RPMI7951 (cell line): ENCODE data around the gene GALNTL6. TPM values are rescaled to one million over a fixed set of nuclear protein-coding genes. Genes with fewer than 3 reads are reported as not detected.
A peak's percentile ranks its signal among the peaks of the same experiment; 100 is the strongest.
"Not testable (repeated sequence)": the region's sequence is repeated elsewhere in the genome, so short reads cannot be mapped to it uniquely, and the experiment has no call there.

Experiments used
- DNase-seq: peaks from one replicate; pipeline ENCODE4 v3.0.0-alpha.2; 2012; ENCODE audit warnings: low read depth
- total RNA-seq: library from RNA; depleted of rRNA; stranded (reverse); fragments of >200 nt; shearing (Covaris generic); gene quantifications from 2 replicates; pipeline ENCODE4 v1.2.3, GENCODE V29; 2014

Gene GALNTL6
- total RNA-seq, 1 experiment from 2014 or later, result not detected

DNA sequence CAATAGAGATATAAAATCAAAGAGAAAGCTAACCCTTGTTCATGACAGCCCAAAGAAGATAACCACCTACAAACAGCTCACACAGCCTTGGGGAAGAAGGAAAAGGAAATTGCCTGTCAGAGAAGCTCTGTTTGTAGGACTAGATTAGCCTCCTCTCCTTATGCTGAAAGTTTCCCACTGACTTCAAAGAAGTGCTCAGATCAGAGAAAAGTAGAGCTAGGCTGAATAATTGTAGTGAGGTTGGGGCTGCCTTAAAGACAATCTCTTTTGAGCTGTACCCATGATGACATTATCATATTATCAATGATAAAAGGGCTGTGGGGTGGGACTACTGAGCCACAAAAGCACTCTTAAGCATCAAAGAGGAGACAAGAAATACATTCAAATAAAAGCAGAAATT lies 1132.4 kb downstream of the GALNTL6 start:
- DNase-seq, result no peak

DNA sequence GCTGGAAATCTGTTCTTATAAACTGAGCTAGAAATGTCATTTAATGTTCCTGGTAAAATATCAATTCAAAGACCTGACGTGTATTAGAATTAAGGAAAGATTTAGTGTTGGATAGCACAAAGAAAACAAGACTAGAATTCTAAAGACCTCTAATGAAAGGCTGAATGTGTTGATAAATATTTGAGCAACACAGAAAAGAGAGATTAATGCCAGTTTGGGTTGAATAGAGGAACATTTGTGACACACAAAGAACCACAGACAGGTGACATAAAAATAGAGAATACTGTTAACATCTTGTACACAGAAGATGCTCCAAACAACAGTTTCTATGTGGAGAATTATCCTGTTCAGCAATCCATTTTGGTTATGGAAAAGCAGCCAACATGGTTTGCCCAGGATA lies 1133.3 kb downstream of the GALNTL6 start:
- DNase-seq, result no peak

DNA sequence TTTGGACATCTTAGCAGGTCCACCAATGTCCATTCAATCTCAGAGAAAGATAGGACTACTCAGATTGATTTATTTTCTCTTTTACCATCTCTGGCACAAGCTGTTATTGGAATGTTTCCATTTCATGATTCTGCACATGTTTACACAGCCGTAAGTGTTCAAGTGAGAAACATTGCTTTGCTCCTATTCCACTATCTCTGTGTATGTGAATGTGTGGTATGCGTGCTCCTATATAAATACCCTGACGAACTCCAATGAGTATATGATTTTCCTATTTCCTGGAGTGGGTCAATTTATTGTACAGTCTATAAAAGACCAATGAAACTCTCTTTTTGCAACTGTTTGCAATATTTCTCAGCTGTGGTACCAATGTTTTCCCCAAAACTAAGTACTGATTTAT lies 1134.4 kb downstream of the GALNTL6 start:
- no peak for DNase-seq

DNA sequence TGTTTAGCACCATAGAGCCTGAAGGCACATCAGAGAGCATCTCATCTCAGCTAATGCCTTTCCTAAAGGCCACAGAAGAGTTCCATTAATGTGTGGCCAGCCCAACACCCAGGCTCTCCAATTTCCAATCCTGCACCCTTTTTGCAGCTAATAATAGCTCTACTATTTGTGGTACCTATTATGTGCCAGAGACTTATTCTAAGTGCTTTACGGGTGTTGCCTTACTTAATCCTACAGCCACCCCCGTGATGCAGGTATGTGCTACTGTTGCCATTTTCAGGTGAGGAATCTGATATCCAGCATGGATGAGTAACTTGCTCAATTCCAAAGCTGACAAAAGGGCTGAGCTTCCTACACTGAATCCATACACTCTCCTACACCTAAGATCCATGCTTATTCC lies 1137.8 kb downstream of the GALNTL6 start:
- no peak for DNase-seq

DNA sequence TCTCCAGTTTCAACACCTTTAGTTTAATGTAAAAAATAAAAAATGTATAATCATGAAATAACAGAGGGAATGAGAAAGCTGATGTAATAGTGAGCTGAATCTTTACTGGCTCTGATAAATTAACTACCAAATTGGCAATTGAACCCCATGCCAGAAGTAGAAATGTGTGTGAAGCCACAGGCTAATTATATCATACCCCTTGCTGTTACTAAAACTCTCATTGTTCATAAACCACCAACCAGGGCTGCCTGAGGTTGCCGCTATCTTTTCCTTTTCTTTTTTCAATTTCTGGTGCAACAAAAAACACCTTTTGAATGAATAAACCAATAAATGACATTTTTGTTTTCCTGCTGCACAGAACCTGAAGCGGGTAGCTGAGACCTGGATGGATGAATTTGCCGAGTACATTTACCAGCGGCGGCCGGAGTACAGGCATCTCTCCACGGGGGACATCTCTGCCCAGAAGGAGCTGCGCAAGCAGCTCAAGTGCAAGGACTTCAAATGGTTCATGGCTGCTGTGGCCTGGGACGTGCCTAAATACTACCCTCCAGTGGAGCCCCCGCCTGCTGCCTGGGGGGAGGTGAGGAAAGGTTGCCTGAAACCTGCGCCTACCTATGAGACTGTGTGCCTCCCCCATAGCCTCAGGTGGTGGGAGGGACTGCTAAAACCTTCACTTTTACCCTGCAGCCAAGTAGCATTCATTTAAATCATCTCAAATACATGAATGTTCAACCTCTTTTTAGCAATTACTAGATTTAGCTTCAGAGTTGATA lies 1138.7 kb downstream of the GALNTL6 start:
- DNase-seq, result no peak

DNA sequence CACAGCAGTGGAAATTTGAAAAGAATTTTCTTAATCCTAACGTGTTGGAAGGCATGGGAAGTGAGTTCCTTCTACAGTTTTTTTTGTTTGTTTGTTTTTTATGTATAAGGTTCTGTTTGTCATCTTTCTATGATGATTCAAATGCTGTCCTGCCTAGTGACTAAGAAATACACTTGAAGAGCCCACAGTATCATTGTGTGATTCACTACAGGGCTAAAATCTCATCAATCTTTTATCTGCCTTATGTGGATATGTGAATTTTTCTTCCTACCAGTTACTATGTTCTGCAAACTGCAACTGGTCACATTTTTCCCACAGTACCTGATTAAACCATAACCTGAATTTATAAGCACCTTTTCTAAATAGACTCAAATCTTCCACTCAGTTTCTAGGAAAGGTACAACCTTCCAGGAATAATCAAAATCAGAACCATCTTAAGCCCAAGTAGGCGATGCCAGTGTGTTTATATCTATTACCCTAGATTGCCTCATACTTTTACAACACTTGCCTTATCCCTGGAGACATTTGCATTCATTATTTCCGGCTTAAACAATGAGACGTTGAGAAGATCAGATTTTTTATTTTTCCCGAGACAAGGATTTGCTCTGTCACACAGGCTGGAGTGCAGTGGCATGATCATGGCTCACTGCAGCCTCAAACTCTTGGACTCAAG lies 1140.8 kb downstream of the GALNTL6 start:
- DNase-seq, result no peak

DNA sequence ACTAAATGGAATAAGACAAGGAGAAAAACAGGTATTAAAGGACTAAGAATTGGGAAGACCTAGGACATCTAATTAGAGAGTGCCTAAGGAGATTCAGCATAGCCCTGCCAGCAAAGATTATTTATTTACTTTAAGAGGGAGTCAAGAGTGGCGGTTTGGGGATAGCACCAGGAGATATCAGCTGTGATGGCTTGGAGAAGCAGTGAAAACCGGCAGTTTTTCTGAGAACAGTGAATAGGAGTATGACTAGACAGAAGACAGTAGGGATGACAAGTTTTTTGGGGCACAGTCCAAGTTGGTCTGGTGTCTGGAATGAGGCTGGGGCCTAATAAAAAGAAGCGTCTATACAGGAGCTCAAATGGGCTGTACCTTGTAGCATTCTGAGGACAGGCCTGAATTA lies 1143.1 kb downstream of the GALNTL6 start:
- DNase-seq, result not testable (repeated sequence)

DNA sequence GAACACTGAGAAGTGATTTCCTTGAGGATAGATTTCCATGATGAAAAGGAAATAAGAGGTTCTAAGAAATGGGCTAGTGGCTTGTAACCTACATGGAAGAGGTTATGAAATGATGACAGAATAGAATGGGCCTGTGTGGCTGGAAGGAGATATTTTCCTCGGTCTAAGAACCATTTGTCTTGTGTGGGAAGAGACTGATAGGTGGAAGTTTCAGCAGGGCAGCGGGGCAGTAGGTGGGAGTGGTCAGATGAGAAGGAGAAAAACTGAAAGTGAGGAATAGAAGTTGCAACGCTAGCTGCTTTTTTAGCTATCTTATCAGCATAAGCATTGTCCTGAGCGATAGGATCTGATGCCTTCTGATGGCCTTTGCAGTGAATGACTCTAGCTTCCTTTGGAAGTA lies 1144.0 kb downstream of the GALNTL6 start:
- no peak for DNase-seq

DNA sequence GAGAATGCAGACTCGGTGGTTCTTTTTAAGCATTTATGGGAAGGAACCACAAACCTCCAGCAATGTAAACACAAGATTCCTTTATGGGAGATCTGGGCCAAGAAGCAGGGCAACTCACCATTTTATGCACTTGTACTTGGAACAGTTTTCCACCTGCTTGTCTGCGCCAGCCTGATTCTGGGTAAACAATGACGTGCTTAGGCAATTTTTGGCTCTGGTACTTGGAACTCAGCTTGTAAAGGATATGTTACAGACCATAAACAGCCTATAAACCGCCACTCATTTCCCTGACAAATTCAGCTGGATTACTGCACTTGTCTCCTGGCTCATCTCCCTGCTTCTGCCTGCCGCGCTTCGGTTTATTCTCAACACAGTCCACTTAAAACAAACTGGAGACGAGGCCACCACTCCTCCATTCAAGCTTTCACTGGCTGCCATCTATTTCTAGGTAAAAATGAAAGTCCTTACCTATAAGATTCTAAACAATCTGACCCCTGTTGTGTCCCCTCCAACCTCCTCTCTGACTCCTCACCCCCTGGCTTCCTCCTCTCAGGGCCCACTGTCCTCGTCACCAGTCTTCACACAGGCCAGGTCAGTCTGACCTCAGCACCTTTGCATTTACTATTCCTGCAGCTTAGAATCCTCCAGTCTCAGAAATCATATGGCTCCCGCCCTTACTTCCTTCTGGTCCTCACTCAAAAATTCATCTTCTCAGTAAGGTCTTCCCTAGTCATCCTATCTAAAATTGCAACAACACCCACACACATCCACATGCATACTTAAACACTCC lies 1149.6 kb downstream of the GALNTL6 start:
- no peak for DNase-seq

DNA sequence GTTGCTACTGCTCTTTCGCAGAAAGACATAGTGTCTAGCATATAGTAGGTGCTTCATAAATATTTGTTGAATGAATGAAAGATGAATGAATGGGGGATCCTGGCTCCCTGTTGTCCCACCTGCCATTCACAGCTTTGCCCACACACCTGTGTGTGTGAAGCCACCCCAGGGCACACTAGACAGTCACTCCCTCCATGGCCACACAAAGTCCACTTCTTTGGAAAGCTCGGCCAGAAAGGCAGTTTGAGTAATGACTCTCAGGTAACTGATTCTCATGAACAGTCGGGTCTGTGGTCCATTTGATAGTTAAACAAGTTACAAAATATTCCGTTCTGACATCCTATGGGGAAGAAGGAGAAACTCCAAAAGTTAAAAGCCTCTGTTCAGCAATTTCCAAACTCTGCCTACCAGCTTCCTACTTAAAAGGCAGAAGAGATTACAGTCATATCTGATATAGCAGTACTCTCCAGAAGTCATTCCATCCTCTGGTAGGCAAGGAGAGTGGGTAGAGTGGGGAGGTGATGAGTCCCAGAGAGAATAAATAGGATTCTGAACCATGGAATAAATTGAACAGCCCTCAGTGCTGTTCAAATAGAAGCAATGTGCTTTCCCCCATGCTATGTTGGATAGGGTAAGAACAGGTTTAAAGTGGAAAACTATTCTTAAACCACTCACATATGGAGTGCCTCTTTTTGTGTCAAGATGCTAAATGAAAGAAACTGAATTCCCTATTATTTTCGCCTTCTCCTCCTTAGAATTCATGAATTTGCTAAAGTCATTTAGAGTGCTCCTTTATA lies 1150.5 kb downstream of the GALNTL6 start:
- no peak for DNase-seq

DNA sequence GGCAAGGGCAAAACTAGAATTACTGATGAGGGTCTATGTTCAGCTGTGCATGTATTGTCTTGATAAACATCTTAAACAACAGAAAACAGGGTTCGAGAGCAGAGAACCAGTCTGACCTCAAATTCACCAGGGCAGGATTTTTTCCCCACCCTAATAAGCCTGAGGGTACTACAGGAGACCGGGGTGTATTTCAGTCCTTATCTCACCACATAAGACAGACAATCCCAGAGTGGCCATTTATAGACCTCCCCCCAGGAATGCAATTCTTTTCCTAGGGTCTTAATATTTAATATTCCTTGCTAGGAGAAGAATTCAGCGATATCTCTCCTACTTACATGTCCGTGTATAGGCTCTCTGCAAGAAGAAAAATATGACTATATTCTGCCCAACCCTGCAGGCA lies 1157.0 kb downstream of the GALNTL6 start:
- DNase-seq, result not testable (repeated sequence)

DNA sequence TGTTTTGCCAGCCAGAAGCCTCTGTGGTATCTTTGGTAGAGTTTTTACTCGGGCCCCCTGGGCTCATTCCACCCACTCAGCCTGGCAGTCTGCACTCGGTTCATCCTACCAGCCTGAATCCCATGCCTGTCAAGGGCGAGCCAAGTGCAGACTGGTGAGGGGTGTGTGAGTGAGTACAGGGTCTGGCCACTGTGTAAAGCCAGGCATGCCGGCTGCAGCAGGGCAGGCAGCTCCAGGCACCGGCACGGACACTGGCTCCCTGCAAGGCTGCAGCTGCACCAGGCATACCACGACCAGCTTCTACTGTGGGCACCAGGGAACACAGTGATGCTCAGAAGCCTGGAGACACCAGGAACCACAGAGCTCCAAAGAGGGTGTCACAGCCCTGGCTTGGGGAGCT lies 1161.4 kb downstream of the GALNTL6 start:
- DNase-seq, result no peak

DNA sequence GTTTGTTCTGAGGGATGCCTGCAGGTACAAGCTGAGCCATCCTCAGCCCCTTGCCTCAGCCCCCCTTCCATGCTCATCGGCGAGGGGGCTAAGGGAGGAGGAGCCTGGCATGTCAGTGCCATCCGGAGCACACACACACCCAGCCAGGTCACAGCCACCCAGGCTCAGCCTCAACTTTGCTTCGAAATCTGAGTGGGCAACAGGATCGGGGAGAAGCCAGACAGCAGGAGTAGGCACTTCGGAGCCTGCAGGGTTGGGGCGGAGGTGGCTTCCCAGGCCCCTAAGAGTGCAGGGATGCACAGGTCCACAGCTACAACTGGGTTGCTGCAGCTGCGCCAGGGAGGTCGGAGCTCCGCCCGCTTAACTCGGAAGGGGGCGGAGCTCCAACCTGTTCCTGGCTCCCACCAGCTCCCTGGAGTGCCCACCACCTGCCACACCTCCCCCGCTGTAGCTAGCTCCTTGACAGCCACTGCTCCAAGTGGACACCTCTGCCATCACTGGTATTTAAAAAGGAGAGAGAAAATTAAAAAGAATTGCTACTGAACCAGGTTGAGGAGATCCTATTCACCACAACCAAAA lies 1162.5 kb downstream of the GALNTL6 start:
- DNase-seq, result no peak

DNA sequence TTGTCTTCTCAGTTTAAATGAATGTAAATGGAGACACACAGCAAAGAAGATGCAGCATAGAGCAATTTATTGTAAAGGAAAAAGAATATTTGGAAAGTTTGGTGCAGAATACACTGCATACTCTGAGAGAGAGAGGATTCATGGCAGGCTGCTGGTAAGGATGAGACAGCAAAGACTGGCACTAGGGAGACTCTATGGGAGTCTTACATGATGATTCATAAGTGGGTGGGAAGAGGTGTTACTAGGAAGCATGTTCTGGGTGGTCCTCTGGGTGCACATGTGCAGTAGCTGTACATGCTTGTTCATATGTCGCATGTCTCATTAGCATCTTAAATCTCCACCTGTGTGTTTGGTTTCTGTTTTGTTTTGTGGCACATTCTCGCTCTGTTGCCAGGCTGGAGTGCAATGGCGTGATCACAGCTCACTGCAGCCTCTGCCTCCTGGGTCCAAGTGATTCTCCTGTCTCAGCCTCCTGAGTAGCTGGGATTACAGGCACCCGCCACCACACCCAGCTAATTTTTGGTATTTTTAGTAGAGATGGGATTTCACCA lies 1164.4 kb downstream of the GALNTL6 start:
- DNase-seq, result not testable (repeated sequence)

DNA sequence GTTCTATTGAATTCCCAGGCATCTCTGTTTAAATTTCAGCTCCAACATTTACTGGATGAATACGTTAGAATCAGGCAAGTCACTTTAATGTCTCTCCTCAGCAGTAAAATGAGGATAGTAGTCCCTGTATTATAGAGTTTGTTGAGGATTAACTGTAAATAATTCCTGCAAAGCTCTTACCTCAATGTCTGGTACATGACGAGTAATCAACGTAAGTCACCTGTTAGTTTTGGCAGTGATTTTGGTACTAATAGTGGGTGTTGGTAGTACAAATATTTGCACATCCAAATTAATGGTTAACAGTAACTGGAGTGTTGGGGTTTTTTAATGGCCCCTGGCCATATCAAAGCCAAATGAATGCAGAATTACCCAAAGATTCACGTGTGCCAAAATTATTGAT lies 1165.6 kb downstream of the GALNTL6 start:
- no peak for DNase-seq

DNA sequence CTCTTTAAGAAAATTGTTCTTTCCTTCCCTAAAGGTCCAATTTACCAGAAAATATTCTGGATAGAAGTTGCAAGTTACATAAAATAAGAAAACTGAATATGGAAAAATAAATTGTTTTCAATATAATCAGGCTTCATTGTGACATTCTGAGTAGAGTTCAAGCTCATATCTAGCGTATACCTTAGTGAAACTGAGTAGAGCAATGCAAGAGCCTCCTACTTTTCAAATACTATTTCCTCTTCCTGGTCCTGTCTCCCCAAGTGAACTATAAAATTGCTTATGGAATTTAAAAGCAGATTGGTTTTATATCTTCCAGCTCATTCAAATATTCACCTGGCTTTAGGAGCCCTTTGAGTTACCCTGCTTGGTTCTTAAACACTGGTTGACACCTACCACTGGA lies 1166.1 kb downstream of the GALNTL6 start:
- no peak for DNase-seq

DNA sequence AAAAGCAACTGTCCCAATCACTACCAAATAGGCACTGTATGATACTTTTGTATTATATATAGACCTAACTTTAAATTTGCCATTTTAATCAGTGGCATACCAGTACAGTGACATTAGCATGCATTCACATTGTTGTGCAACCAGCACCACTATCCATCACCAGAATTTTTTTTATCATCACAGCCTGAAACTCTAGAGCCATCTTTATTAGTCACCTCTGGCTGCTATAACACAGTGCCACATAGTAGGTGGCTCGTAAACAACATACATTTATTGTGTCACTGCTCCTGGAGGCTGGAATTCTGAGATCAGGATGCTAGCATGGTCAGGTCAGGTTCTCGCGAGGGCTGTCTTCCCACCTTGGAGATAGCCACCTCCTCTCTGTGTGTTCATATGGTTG lies 1167.0 kb downstream of the GALNTL6 start:
- no peak for DNase-seq

DNA sequence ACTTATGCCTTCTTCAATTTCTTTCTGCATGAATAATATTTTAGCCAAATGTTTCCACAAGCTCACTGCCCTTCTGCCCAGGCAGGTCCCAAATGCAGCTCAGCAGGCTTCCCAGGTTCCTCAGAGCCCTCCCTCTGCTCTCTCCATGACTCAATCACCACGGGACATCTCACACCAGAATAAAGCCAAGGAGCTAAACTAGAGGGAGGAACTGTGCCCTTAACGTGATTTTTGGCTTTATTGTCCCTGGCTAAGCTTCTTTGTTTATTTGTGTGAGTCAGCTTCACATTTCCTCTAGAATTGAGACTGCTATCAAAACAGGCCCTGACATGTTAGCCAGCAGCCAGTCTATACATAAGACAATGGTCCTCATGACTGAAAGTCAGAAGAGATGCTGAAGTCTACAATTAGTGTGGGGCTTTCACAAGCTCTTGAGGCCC lies 1169.0 kb downstream of the GALNTL6 start:
- DNase-seq, result peak; percentile 18

DNA sequence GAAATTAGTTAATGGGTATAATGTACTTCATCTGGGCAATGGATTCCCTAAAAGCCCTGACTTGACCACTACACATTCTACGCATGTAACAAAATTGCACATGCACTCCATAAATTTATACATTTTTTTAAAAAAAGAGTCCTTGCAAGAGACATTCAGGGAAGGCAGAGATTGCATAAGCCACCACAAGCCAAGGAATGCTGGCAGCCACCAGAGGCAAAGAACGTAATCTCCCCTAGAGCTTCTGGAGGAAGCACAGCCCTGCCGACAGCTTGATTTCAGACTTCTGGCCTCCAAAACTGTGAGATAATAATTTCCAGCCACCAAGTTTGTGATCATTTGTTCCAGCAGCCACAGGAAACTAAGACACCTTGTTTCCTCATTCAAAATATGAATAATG lies 1169.8 kb downstream of the GALNTL6 start:
- no peak for DNase-seq

DNA sequence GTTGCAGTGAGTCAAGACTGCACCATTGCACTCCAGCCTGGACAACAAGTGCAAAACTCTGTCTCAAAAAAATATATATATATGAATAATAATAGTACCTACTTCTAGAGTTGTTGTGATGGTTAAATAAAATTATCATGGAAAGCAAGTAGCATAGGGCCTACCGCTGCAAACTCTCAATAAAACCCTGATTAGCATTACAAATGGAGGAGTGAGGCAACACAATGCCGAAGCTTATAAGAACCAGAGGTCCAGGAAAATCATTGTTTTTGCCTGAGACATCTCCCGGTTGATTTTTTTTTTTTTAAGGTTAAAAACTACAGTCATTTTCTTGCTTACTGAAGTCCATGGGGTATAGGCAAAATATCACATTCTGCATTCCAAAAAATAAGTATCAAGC lies 1170.4 kb downstream of the GALNTL6 start:
- DNase-seq, result no peak

DNA sequence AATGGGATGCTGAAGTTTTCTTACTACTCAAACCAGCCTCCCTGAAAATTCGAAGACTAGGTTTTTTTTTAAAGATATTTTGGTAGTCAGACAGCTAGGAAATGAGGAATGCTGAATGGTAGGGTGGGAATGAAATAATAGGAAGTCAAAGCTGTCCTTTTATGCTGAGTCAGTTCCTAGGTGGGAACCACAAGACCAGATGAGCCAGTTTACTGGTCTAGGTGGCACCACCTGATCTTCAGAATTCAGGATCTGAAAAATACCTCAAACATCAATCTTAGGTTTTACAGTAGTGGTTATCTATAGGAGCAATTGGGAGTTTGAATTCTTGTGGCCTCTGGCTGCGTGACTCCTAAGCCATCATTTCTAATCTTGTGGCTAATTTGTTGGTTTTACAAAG lies 1172.3 kb downstream of the GALNTL6 start:
- no peak for DNase-seq
